Ascending aorta (tissue), 2 donors: ENCODE measurements around the gene GRAMD1A. TPM values are rescaled to one million over a fixed set of nuclear protein-coding genes. Genes with fewer than 3 reads are reported as not detected.
"Not testable (repeated sequence)": the region's sequence is repeated elsewhere in the genome, so short reads cannot be mapped to it uniquely, and the experiment has no call there.

Experiments used
- DNase-seq, 2 donors: peaks; one replicate each; pipeline ENCODE4 v3.0.0-alpha.2; 2019; ENCODE audit warnings: low spot score in 2 of 2
- H3K27ac ChIP-seq, 2 donors: fragments of 200-600 bp; sonication (generic); one replicate each; pipeline ENCODE4 v1.5.1; 2016 to 2017; ENCODE audit warnings: mild to moderate bottlenecking in 1 of 2
- H3K27me3 ChIP-seq: fragments of 200-600 bp; sonication (generic); one replicate; pipeline ENCODE4 v1.5.1; 2017
- H3K36me3 ChIP-seq, 2 donors: fragments of 200-600 bp; sonication (generic); one replicate each; pipeline ENCODE4 v1.5.1; 2016
- H3K4me1 ChIP-seq, 2 donors: fragments of 200-600 bp; sonication (generic); one replicate each; pipeline ENCODE4 v1.5.1; 2016 to 2017; ENCODE audit warnings: mild to moderate bottlenecking in 1 of 2
- H3K4me3 ChIP-seq, 2 donors: fragments of 200-600 bp; sonication (generic); one replicate each; pipeline ENCODE4 v1.5.1; 2016 to 2017; ENCODE audit warnings: mild to moderate bottlenecking in 1 of 2
- H3K9me3 ChIP-seq, 2 donors: fragments of 200-600 bp; sonication (generic); one replicate each; pipeline ENCODE4 v1.5.1; 2016
- CTCF ChIP-seq, 3 experiments: fragments of 200-600 bp in 2 of 3; fragments of 450-650 bp in 1 of 3; sonication (generic) in 2 of 3; IDR thresholded peaks; one replicate each; pipeline ENCODE4 v1.5.1; 2016 to 2019; ENCODE audit warnings: antibody characterized with exemption in 3 of 3, mild to moderate bottlenecking in 1 of 3, moderate library complexity in 1 of 3
- intact Hi-C: fragments of 100-400 bp; cut with DNase I; formaldehyde crosslinking; loops from one replicate; pipeline ENCODE4 v1.15.1; 2023
- total RNA-seq: library from RNA; depleted of rRNA; stranded (reverse); fragments of >200 nt; gene quantifications from one replicate; pipeline ENCODE4 v1.1.0, GENCODE V29; 2016

GRAMD1A gene
- total RNA-seq, 1 donor from 2014 or later = 103 TPM

GRCh38 chr19:35049456-35049855 lies 49.3 kb downstream of the GRAMD1A start:
- H3K4me1 ChIP-seq = no peaks in the 10 kb centered on the region
- no peak for TF ChIP-seq CTCF (IDR thresholded peaks at IDR 0.05)
- H3K27ac ChIP-seq = no peak overlapping the region
- H3K36me3 ChIP-seq = no peaks in the 10 kb centered on the region
- intact Hi-C loops = no loop called here
- H3K9me3 ChIP-seq = no peaks in the 10 kb centered on the region
- H3K27me3 ChIP-seq = no peaks in the 10 kb centered on the region
- H3K4me3 ChIP-seq = no peak overlapping the region
- DNase-seq = no peak

GRCh38 chr19:35050662-35051061 lies 50.5 kb downstream of the GRAMD1A start:
- H3K4me1 ChIP-seq, H3K27ac ChIP-seq, H3K9me3 ChIP-seq, intact Hi-C loops, H3K27me3 ChIP-seq, DNase-seq, H3K36me3 ChIP-seq, H3K4me3 ChIP-seq: not testable (repeated sequence)

- intact Hi-C loops, DNase-seq: not testable (repeated sequence)
Observed at GRCh38 chr19:35051268-35051667, 51.1 kb downstream of the GRAMD1A start.

GRCh38 chr19:35051796-35052195 lies 51.7 kb downstream of the GRAMD1A start:
- no peak for DNase-seq
- no peak for TF ChIP-seq CTCF (IDR thresholded peaks at IDR 0.05)
- intact Hi-C loops = no loop called here

More at GRCh38 chr19:35051268-35051667, 51.1 kb downstream of the GRAMD1A start:
- not testable (repeated sequence) for H3K4me1 ChIP-seq, H3K27ac ChIP-seq, H3K27me3 ChIP-seq, H3K4me3 ChIP-seq, H3K9me3 ChIP-seq, H3K36me3 ChIP-seq

GRCh38 chr19:35052599-35053190 lies 52.6 kb downstream of the GRAMD1A start:
- Histone ChIP-seq H3K4me1 (no peaks in the 10 kb centered on the region), H3K27ac (no peak overlapping the region), H3K27me3 (no peaks in the 10 kb centered on the region), H3K9me3 (no peaks in the 10 kb centered on the region), H3K36me3 (no peaks in the 10 kb centered on the region), H3K4me3 (no peak overlapping the region)
- intact Hi-C loops = no loop called here
- no peak for DNase-seq
- no peak for TF ChIP-seq CTCF (IDR thresholded peaks at IDR 0.05)

More at GRCh38 chr19:35051796-35052195, 51.7 kb downstream of the GRAMD1A start:
- no peaks in the 10 kb centered on the region for H3K4me1 ChIP-seq
- H3K27me3 ChIP-seq = no peaks in the 10 kb centered on the region
- no peaks in the 10 kb centered on the region for H3K9me3 ChIP-seq
- no peak overlapping the region for H3K4me3 ChIP-seq
- H3K27ac ChIP-seq = no peak overlapping the region
- no peaks in the 10 kb centered on the region for H3K36me3 ChIP-seq

- Histone ChIP-seq H3K36me3 (no peaks in the 10 kb centered on the region), H3K9me3 (no peaks in the 10 kb centered on the region), H3K27ac (no peak overlapping the region), H3K27me3 (no peaks in the 10 kb centered on the region), H3K4me1 (no peaks in the 10 kb centered on the region), H3K4me3 (no peak overlapping the region)
- no peak for TF ChIP-seq CTCF (IDR thresholded peaks at IDR 0.05)
- intact Hi-C loops = no loop called here
- no peak for DNase-seq
Observed at GRCh38 chr19:35053667-35054293, 53.7 kb downstream of the GRAMD1A start.
